Endothelial cell of umbilical vein (primary cell): Measurements from ENCODE around the gene CEP164. TPM values are rescaled to one million over a fixed set of nuclear protein-coding genes. Genes with fewer than 3 reads are reported as not detected.

Experiments
- BruUV-seq: library from RNA; stranded (reverse); fragments of 400-500 nt; replicated peaks from 2 replicates; lab custom pipeline; 2021; lab: Mats Ljungman, UMichigan
- CTCF ChIA-PET: fragments of 300-600, 350-600 bp; sonication (Branson Sonifier 250); formaldehyde crosslinking; loops from one replicate; lab custom pipeline; 2021; ENCODE audit warnings: antibody characterized with exemption, inconsistent platforms; lab: Charles Lee
- POLR2A ChIA-PET: fragments of 300-600, 350-600 bp; sonication (Branson Sonifier 250); formaldehyde crosslinking; loops from one replicate; lab custom pipeline; 2021; ENCODE audit warnings: antibody characterized with exemption, inconsistent platforms; lab: Charles Lee
- DNase-seq: peaks from one replicate; pipeline ENCODE4 v3.0.0-alpha.2; 2011; ENCODE audit warnings: low read depth, low spot score
- FAIRE-seq: peaks from 2 replicates; lab custom pipeline; 2011; peaks lifted over from hg19 to GRCh38; lab: Jason Lieb, UNC
- H2AFZ ChIP-seq: 2 replicates; pipeline ENCODE4 v1.6.0; 2012; ENCODE audit warnings: low read depth, low read length, control low read depth, inconsistent platforms
- H3K27ac ChIP-seq: 2 replicates; pipeline ENCODE4 v1.5.1; 2011; ENCODE audit warnings: low read depth, mild to moderate bottlenecking, control low read depth, low read length, moderate library complexity; ENCODE audit not compliant: insufficient read depth
- H3K27me3 ChIP-seq, 2 experiments: 2 replicates each; pipeline versions ENCODE4 v1.6.0 to v1.6.1; 2011; ENCODE audit warnings: low read length in 2 of 2, mixed read lengths in 1 of 2; ENCODE audit not compliant: control insufficient read depth in 2 of 2, insufficient read depth in 2 of 2
- H3K36me3 ChIP-seq, 2 experiments: 2 replicates in 1 of 2; 3 replicates in 1 of 2; pipeline ENCODE4 v1.5.1; 2011; ENCODE audit warnings: low read length in 2 of 2, mild to moderate bottlenecking in 1 of 2, moderate library complexity in 1 of 2; ENCODE audit not compliant: control insufficient read depth in 2 of 2, insufficient read depth in 2 of 2; ENCODE audit errors: extremely low read depth in 1 of 2
- H3K4me1 ChIP-seq: 3 replicates; pipeline ENCODE4 v1.5.1; 2011; ENCODE audit warnings: mild to moderate bottlenecking, low read length; ENCODE audit not compliant: control insufficient read depth, insufficient read depth; ENCODE audit errors: extremely low read depth
- H3K4me2 ChIP-seq: 2 replicates; pipeline ENCODE4 v1.6.1; 2011; ENCODE audit warnings: low read length, control low read depth, mixed read lengths; ENCODE audit not compliant: insufficient read depth
- H3K4me3 ChIP-seq, 3 experiments: fragments of 200-600 bp in 1 of 3; sonication (generic), shearing (Covaris generic) in 1 of 3; replicated peaks in 1 of 3; 2 replicates each; pipeline ENCODE4 v1.5.1; 2011 to 2016; ENCODE audit warnings: control low read depth in 3 of 3, low read length in 3 of 3, mild to moderate bottlenecking in 2 of 3, inconsistent platforms in 1 of 3, low read depth in 1 of 3, moderate library complexity in 1 of 3; ENCODE audit not compliant: insufficient read depth in 1 of 3
- H3K79me2 ChIP-seq: 2 replicates; pipeline ENCODE4 v1.6.0; 2012; ENCODE audit warnings: low read length, inconsistent platforms; ENCODE audit not compliant: control insufficient read depth, insufficient read depth
- H3K9ac ChIP-seq: replicated peaks from 2 replicates; pipeline ENCODE3; 2011; ENCODE audit warnings: low read length, control low read depth; ENCODE audit not compliant: insufficient read depth; ENCODE audit errors: extremely low read depth
- H3K9me1 ChIP-seq: replicated peaks from 3 replicates; pipeline ENCODE4 v1.6.0; 2011; ENCODE audit warnings: mild to moderate bottlenecking, low read length; ENCODE audit not compliant: control insufficient read depth, insufficient read depth; ENCODE audit errors: extremely low read depth
- H3K9me3 ChIP-seq: replicated peaks from 2 replicates; pipeline ENCODE4 v1.5.1; 2012; ENCODE audit warnings: low read length, inconsistent platforms; ENCODE audit not compliant: control insufficient read depth, insufficient read depth
- H4K20me1 ChIP-seq: replicated peaks from 2 replicates; pipeline ENCODE3; 2011; ENCODE audit warnings: mild to moderate bottlenecking, low read length; ENCODE audit not compliant: control insufficient read depth, insufficient read depth; ENCODE audit errors: extremely low read depth
- CTCF ChIP-seq, 2 donors: IDR thresholded peaks; 1 replicate in 1 of 2; 2 replicates in 1 of 2; pipeline ENCODE4 v1.5.1; 2011; ENCODE audit warnings: low read length in 2 of 2, mild to moderate bottlenecking in 2 of 2, moderate library complexity in 2 of 2, control low read depth in 1 of 2, inconsistent platforms in 1 of 2, low read depth in 1 of 2; ENCODE audit not compliant: insufficient read depth in 1 of 2; ENCODE audit errors: extremely low read depth in 1 of 2
- EZH2 ChIP-seq: IDR thresholded peaks from 2 replicates; pipeline ENCODE4 v1.6.1; 2012; ENCODE audit warnings: borderline replicate concordance, low read depth, mild to moderate bottlenecking, moderate library complexity, low read length, inconsistent platforms; ENCODE audit not compliant: severe bottlenecking
- FOS ChIP-seq: IDR thresholded peaks from 2 replicates; pipeline ENCODE4 v1.6.1; 2011; ENCODE audit warnings: mild to moderate bottlenecking, low read length, moderate library complexity, borderline replicate concordance; ENCODE audit not compliant: insufficient read depth
- GATA2 ChIP-seq: IDR thresholded peaks from 2 replicates; pipeline ENCODE4 v1.7.0; 2011; ENCODE audit warnings: low read depth, mild to moderate bottlenecking, moderate library complexity, mixed read lengths, low read length; ENCODE audit not compliant: insufficient read length, insufficient read depth
- MAX ChIP-seq: IDR thresholded peaks from 2 replicates; pipeline ENCODE4 v1.6.1; 2011; ENCODE audit not compliant: insufficient read depth, insufficient read length
- POLR2AphosphoS5 ChIP-seq: IDR thresholded peaks from 2 replicates; pipeline ENCODE4 v1.6.1; 2012; ENCODE audit warnings: low read depth, mild to moderate bottlenecking, control low read depth, low read length, moderate library complexity; ENCODE audit not compliant: insufficient read depth
- dilution Hi-C: fragments of 300-500 bp; cut with MboI; formaldehyde crosslinking; loops from one replicate; pipeline ENCODE4 v1.15.0; 2019; ENCODE audit warnings: low sequenced_read_pairs; ENCODE audit not compliant: extremely low pct_ligation_motif_present
- intact Hi-C: fragments of 100-400 bp; cut with micrococcal nuclease; formaldehyde crosslinking; loops from one replicate; pipeline ENCODE4 v1.10.0; 2022
- polyA plus RNA-seq, 4 experiments: library from polyadenylated mRNA; depleted of rRNA in 3 of 4; stranded (reverse) in 3 of 4; unstranded in 1 of 4; fragments of >200 nt; gene quantifications; 2 replicates each; pipeline versions ENCODE4 v1.2.1 to v1.2.3, GENCODE V29; 2011 to 2012; ENCODE audit warnings: missing spikeins in 1 of 4
- total RNA-seq: library from RNA; stranded (reverse); gene quantifications from 2 replicates; pipeline ENCODE4 v1.2.3, GENCODE V29; 2021

Gene CEP164
- total and polyA plus RNA-seq, 2 donors (not counting 3 experiments of a cell fraction or from before 2014, with no cell fraction given) = 22.7 to 48.4 TPM

- no peak for TF ChIP-seq FOS
- no peak for TF ChIP-seq CTCF (IDR thresholded peaks at IDR 0.05; ENCODE audit: extremely low read depth in 1 of 2, insufficient read depth in 1 of 2, low read depth in 1 of 2, low read length in 2 of 2)
- no peak for TF ChIP-seq MAX
- TF ChIP-seq EZH2 = no peak
- no peak for TF ChIP-seq GATA2
- no peak for TF ChIP-seq POLR2AphosphoS5
- DNase-seq (no peak), FAIRE-seq (no peak)
- H3K36me3 ChIP-seq = no peaks in the 10 kb centered on the region
- no TSS peak for BruUV-seq
- H3K27me3 ChIP-seq = no peaks in the 10 kb centered on the region
- no peaks in the 10 kb centered on the region for H4K20me1 ChIP-seq
- no peak overlapping the region for H3K9ac ChIP-seq
- no peaks in the 10 kb centered on the region for H3K4me1 ChIP-seq
- ChIA-PET CTCF (interaction anchor here (1.0 to 5.7 kb wide), 14 partner anchors 11 to 518 kb away, joined by 3 to 133 read pairs (median 18); no protein-coding TSS in a partner anchor), POLR2A (no interaction called here)
- intact Hi-C loops (loop anchor here (2.0 kb wide), 1 partner anchor 519 kb away; no protein-coding TSS in a partner anchor), dilution Hi-C loops (no loop called here)
- H3K9me1 ChIP-seq = no peaks in the 10 kb centered on the region
- no peaks in the 10 kb centered on the region for H3K79me2 ChIP-seq
- no peak overlapping the region for H3K4me2 ChIP-seq
- no peak overlapping the region for H3K4me3 ChIP-seq
- H3K9me3 ChIP-seq = no peaks in the 10 kb centered on the region
- H2AFZ ChIP-seq = no peak overlapping the region
- no peak overlapping the region for H3K27ac ChIP-seq
Observed at GRCh38 chr11:117427356-117427874, 99.8 kb downstream of the CEP164 start.
